Mucosa of gallbladder (tissue), 1 donor: ENCODE data around the gene OPN5. TPM values are rescaled to one million over a fixed set of nuclear protein-coding genes. Genes with fewer than 3 reads are reported as not detected.

ENCODE experiments used
- DNase-seq: peaks from one replicate; pipeline ENCODE4 v3.0.0-alpha.2; 2020; ENCODE audit warnings: low spot score
- total RNA-seq: library from RNA; stranded (reverse); gene quantifications from one replicate; pipeline ENCODE4 v1.2.1, GENCODE V29; 2021
- donor health status: DM: no; HTN: no; CAD: no.

Gene OPN5
- total RNA-seq, 1 donor from 2014 or later, result not detected

- no peak for DNase-seq
Observed at GRCh38 chr6:47859175-47859574, 77.3 kb downstream of the OPN5 start.

- DNase-seq, result no peak
Observed at GRCh38 chr6:47862731-47863130, 80.9 kb downstream of the OPN5 start.

GRCh38 chr6:47865206-47865605 lies 83.4 kb downstream of the OPN5 start:
- DNase-seq, result no peak

- no peak for DNase-seq
Observed at GRCh38 chr6:47875593-47875992, 93.8 kb downstream of the OPN5 start.

Other genes with a start within 250 kb of the OPN5 start
- 0.52 TPM for gene ADGRF4, start 83.5 kb upstream of the OPN5 start, total RNA-seq